ENCODE data around the gene DLL3. TPM values are rescaled to one million over a fixed set of nuclear protein-coding genes. Genes with fewer than 3 reads are reported as not detected.

DLL3 gene
- total RNA-seq, 2 experiments from 2014 or later, result 4.4 TPM

DNA sequence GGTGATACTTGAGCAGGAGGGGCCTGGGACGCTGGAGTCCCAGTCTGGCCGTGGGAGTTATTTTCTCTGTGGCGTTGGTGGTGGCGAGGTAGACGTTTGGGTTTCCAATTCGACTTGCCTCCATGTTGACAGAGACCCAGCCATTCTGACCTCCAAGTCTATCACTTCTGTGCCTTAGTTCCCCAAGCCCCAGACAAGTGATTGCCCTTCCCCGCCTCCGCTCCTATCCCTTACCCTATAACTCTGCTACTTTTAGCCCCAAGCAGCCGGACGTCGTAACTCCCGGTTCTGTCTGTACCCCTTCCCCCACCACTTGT is 17.6 kb upstream of the DLL3 start:
- peak; percentile 24 for DNase-seq (ENCODE audit: low spot score)
- peak overlapping the region; percentile 91 for H3K4me3 ChIP-seq (ENCODE audit: low read depth, low read length, poor library complexity, severe bottlenecking)

DNA sequence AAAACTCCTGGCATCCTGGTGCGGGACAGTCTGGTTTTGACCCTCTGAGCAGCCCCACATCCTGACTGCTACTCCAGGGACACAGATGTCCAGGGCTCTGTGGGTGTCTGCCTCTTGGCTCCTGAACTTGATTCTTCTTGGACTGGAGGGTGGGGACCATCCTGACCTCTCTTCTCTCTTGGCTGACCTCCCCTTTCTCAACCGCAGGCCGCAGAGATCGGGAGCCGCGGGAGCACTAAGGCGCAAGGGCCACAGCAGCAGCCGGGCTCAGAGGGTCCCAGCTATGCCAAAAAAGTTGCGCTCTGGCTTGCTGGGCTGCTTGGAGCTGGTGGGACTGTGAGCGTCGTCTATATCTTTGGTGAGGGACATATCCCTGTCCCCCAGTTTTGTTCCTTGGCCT is 17.1 kb upstream of the DLL3 start:
- Histone ChIP-seq H3K27ac (ENCODE audit: low read depth, low read length, poor library complexity, severe bottlenecking) (peak overlapping the region; percentile 42), H3K4me1 (ENCODE audit: insufficient read depth, low read length, poor library complexity, severe bottlenecking) (peaks cover 17% of the 10 kb centered on the region), H4K20me1 (ENCODE audit: insufficient read depth, low read length) (no peaks in the 10 kb centered on the region), H3K9me3 (ENCODE audit: low read length) (no peaks in the 10 kb centered on the region), H3K36me3 (ENCODE audit: insufficient read depth, low read length) (peaks cover 47% of the 10 kb centered on the region), H2AFZ (ENCODE audit: low read length) (no peak overlapping the region), H3K4me3 (ENCODE audit: low read depth, low read length, poor library complexity, severe bottlenecking) (peak overlapping the region; percentile 91), H3K4me2 (ENCODE audit: low read length) (peak overlapping the region; percentile 98), H3K79me2 (ENCODE audit: insufficient read depth, low read depth, low read length) (peaks cover 21% of the 10 kb centered on the region), H3K9me2 (ENCODE audit: insufficient read depth, low read length) (no peaks in the 10 kb centered on the region)
- CTCF ChIA-PET (ENCODE audit: unreplicated experiment), result interaction anchor here (0.7 kb wide), 1 partner anchor 19 kb away, joined by 3 read pairs; no protein-coding TSS in a partner anchor
- TF ChIP-seq, protein P1, sequence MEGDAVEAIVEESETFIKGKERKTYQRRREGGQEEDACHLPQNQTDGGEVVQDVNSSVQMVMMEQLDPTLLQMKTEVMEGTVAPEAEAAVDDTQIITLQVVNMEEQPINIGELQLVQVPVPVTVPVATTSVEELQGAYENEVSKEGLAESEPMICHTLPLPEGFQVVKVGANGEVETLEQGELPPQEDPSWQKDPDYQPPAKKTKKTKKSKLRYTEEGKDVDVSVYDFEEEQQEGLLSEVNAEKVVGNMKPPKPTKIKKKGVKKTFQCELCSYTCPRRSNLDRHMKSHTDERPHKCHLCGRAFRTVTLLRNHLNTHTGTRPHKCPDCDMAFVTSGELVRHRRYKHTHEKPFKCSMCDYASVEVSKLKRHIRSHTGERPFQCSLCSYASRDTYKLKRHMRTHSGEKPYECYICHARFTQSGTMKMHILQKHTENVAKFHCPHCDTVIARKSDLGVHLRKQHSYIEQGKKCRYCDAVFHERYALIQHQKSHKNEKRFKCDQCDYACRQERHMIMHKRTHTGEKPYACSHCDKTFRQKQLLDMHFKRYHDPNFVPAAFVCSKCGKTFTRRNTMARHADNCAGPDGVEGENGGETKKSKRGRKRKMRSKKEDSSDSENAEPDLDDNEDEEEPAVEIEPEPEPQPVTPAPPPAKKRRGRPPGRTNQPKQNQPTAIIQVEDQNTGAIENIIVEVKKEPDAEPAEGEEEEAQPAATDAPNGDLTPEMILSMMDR (conservative IDR thresholded peaks at IDR 0.05; ENCODE audit: low read length), result no peak
- no peak for TF ChIP-seq EZH2phosphoT487 (IDR thresholded peaks at IDR 0.05; ENCODE audit: borderline replicate concordance, low read depth, low read length)
- no TSS peak for BruUV-seq (replicated peaks)
- DNase-seq (ENCODE audit: low spot score), result no peak
- intact Hi-C loops (cut with micrococcal nuclease; ENCODE audit: unreplicated experiment), result no loop called here
- POLR2A ChIA-PET, result interaction anchor here (0.5 kb wide), 1 partner anchor 37 kb away, joined by 4 read pairs; no protein-coding TSS in a partner anchor

More for the DNA sequence above, 17.6 kb upstream of the DLL3 start:
- TF ChIP-seq EZH2phosphoT487 (IDR thresholded peaks at IDR 0.05; ENCODE audit: borderline replicate concordance, low read depth, low read length), result no peak
- TF ChIP-seq, protein P1 (conservative IDR thresholded peaks at IDR 0.05; ENCODE audit: low read length), result no peak
- POLR2A ChIA-PET, result interaction anchor here (0.6 to 1.2 kb wide), 3 partner anchors 34 to 1782 kb away, joined by 3 to 9 read pairs (median 4); no protein-coding TSS in a partner anchor
- H2AFZ ChIP-seq (ENCODE audit: low read length), result no peak overlapping the region
- H3K79me2 ChIP-seq (ENCODE audit: insufficient read depth, low read depth, low read length), result peaks cover 21% of the 10 kb centered on the region
- H3K4me2 ChIP-seq (ENCODE audit: low read length), result peak overlapping the region; percentile 98
- no peaks in the 10 kb centered on the region for H4K20me1 ChIP-seq (ENCODE audit: insufficient read depth, low read length)
- H3K9me3 ChIP-seq (ENCODE audit: low read length), result no peaks in the 10 kb centered on the region
- TSS peak; percentile 54 for BruUV-seq (replicated peaks)
- H3K36me3 ChIP-seq (ENCODE audit: insufficient read depth, low read length), result peaks cover 47% of the 10 kb centered on the region
- H3K27ac ChIP-seq (ENCODE audit: low read depth, low read length, poor library complexity, severe bottlenecking), result peak overlapping the region; percentile 42
- peaks cover 17% of the 10 kb centered on the region for H3K4me1 ChIP-seq (ENCODE audit: insufficient read depth, low read length, poor library complexity, severe bottlenecking)
- H3K9me2 ChIP-seq (ENCODE audit: insufficient read depth, low read length), result no peaks in the 10 kb centered on the region
- intact Hi-C loops (cut with micrococcal nuclease; ENCODE audit: unreplicated experiment), result no loop called here
- CTCF ChIA-PET (ENCODE audit: unreplicated experiment), result interaction anchor here (0.5 to 1.0 kb wide), 4 partner anchors 18 to 80 kb away, joined by 3 to 15 read pairs (median 8); partner anchors contain the start of gene DLL3

DNA sequence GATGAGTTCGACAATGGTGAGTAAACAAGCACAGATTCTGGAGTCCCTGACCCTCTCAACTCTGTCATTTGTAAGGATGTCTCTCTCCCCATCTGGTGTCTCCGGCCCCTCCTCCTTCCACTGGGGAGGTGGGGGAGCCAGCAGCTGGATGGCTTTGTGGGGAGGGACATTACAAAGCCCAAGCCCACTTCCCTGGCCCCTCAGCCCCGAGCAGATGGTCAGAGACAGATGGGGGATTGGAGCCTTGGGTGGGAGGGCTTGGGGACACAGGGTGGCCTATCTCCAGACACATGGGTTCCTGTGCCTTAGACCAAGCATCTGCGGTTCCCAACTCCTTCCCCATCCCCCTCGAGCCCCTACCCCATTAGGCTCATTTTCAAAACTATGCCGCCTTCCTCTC is 15.6 kb upstream of the DLL3 start:
- Histone ChIP-seq H3K4me3 (ENCODE audit: low read depth, low read length, poor library complexity, severe bottlenecking) (no peak overlapping the region), H3K9me2 (ENCODE audit: insufficient read depth, low read length) (no peaks in the 10 kb centered on the region), H3K79me2 (ENCODE audit: insufficient read depth, low read depth, low read length) (peaks cover 21% of the 10 kb centered on the region), H3K36me3 (ENCODE audit: insufficient read depth, low read length) (peaks cover 53% of the 10 kb centered on the region), H3K4me2 (ENCODE audit: low read length) (no peak overlapping the region), H3K4me1 (ENCODE audit: insufficient read depth, low read length, poor library complexity, severe bottlenecking) (peaks cover 17% of the 10 kb centered on the region), H3K9me3 (ENCODE audit: low read length) (no peaks in the 10 kb centered on the region), H3K27ac (ENCODE audit: low read depth, low read length, poor library complexity, severe bottlenecking) (no peak overlapping the region), H2AFZ (ENCODE audit: low read length) (no peak overlapping the region), H4K20me1 (ENCODE audit: insufficient read depth, low read length) (no peaks in the 10 kb centered on the region)
- ChIA-PET POLR2A (no interaction called here), CTCF (ENCODE audit: unreplicated experiment) (no interaction called here)
- no TSS peak for BruUV-seq (replicated peaks)
- intact Hi-C loops (cut with micrococcal nuclease; ENCODE audit: unreplicated experiment), result no loop called here
- TF ChIP-seq, protein P1 (conservative IDR thresholded peaks at IDR 0.05; ENCODE audit: low read length), result no peak
- TF ChIP-seq EZH2phosphoT487 (IDR thresholded peaks at IDR 0.05; ENCODE audit: borderline replicate concordance, low read depth, low read length), result no peak
- no peak for DNase-seq (ENCODE audit: low spot score)
